Omental fat pad (tissue), 4 donors: ENCODE results near the gene LATS2. TPM values are rescaled to one million over a fixed set of nuclear protein-coding genes. Genes with fewer than 3 reads are reported as not detected.
"Not testable (repeated sequence)": the region's sequence is repeated elsewhere in the genome, so short reads cannot be mapped to it uniquely, and the experiment has no call there.

Source experiments
- ATAC-seq: fragments of 150-250 bp; one replicate; pipeline ENCODE4 v1.9.1; 2016; ENCODE audit warnings: mild to moderate bottlenecking, moderate library complexity; ENCODE audit not compliant: low FRiP score
- DNase-seq: peaks from one replicate; pipeline ENCODE4 v3.0.0-alpha.2; 2019; ENCODE audit warnings: low spot score
- CTCF ChIP-seq, 3 donors: fragments of 450-650 bp; IDR thresholded peaks; one replicate each; pipeline ENCODE4 v1.5.1; 2016 to 2017; ENCODE audit warnings: antibody characterized with exemption in 3 of 3, mild to moderate bottlenecking in 3 of 3, moderate library complexity in 2 of 3
- small RNA-seq: library from RNA; depleted of rRNA; stranded (forward); fragments of <200 nt; gene quantifications from one replicate; pipeline ENCODE3, GENCODE V24; 2016
- total RNA-seq, 4 donors: library from RNA; depleted of rRNA; stranded (reverse); fragments of >200 nt; gene quantifications; one replicate each; pipeline ENCODE4 v1.1.0, GENCODE V29; 2016

Gene LATS2
- total RNA-seq, 4 donors from 2014 or later, result 27.6 to 48.0 (median 36.4) TPM

- no peak for DNase-seq
- no peak for TF ChIP-seq CTCF (IDR thresholded peaks at IDR 0.05)
- no peak for ATAC-seq
Observed at GRCh38 chr13:20938302-20938701, 123.1 kb downstream of the LATS2 start.

GRCh38 chr13:20927596-20928257 lies 133.7 kb downstream of the LATS2 start:
- no peak for ATAC-seq
- TF ChIP-seq CTCF (IDR thresholded peaks at IDR 0.05), result no peak
- no peak for DNase-seq

GRCh38 chr13:20925395-20925790 lies 136.0 kb downstream of the LATS2 start:
- DNase-seq, ATAC-seq: not testable (repeated sequence)

- ATAC-seq (no peak), DNase-seq (peak; percentile 94)
- peak in 2 of 3 donors; percentile 16 to 32 for TF ChIP-seq CTCF (IDR thresholded peaks at IDR 0.05)
Observed at GRCh38 chr13:20924758-20925394, 136.5 kb downstream of the LATS2 start.

DNA sequence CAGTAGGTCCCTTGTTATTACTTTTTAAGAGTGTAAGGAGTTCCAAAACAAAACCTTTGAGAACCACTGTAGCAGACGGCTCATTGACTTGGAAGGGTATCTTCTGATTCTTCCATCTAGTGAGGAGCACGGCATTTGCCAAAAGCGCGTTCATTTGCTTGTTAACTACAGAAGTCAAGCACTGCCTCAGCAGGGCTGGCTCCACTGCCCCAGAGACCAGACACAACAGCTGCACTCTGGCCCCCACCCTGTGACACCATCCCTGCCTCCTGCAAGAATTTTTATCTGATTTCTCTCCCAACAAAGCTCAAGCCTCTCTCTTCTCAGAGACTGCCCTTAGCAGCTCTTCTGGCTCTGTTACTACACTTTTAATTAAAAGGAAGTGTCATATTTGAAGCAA lies 138.1 kb downstream of the LATS2 start:
- ATAC-seq, result no peak
- no peak for TF ChIP-seq CTCF (IDR thresholded peaks at IDR 0.05)
- no peak for DNase-seq

Small RNA genes lying within 50 kb of the gene (small RNA-seq; reads per million reads assigned to genes)
- gene PPIAP27, result not detected
- gene RNU4-9P, result not detected

Other genes with a start within 250 kb of the LATS2 start
- gene XPO4, start 158.8 kb downstream of the LATS2 start, total RNA-seq, result 10 to 100 TPM; 14.5 to 24.5 (median 15.1) TPM
- gene SAP18, start 78.5 kb upstream of the LATS2 start, total RNA-seq, result 10 to 100 TPM; 42.9 to 52.5 (median 48.2) TPM
- gene SKA3, start 115.0 kb upstream of the LATS2 start, total RNA-seq, result 1 to 10 TPM in 2 of 4 donors, under 1 TPM in 1, not detected in 1; 0.96 to 1.9 (median 1.1) TPM
- gene MRPL57, start 115.1 kb upstream of the LATS2 start, total RNA-seq, result 10 to 100 TPM; 19.1 to 29.2 (median 24.7) TPM